ENCODE measurements around the gene TMEM183A. TPM values are rescaled to one million over a fixed set of nuclear protein-coding genes. Genes with fewer than 3 reads are reported as not detected.

TMEM183A gene
- total and polyA plus RNA-seq, 2 experiments from 2014 or later, result 55.1 to 128 TPM

- Histone ChIP-seq H2AFZ (no peak overlapping the region), H3K79me2 (replicated peaks; ENCODE audit: insufficient read depth) (no peaks in the 10 kb centered on the region), H4K20me1 (replicated peaks; ENCODE audit: insufficient read depth) (no peaks in the 10 kb centered on the region), H3F3A (replicated peaks; ENCODE audit: low read depth) (no peaks in the 10 kb centered on the region), H3K27me3 (ENCODE audit: insufficient read depth) (no peaks in the 10 kb centered on the region), H3K4me3 (no peak overlapping the region), H3K27ac (ENCODE audit: low read depth) (no peak overlapping the region), H3K4me2 (no peak overlapping the region), H3K4me1 (ENCODE audit: insufficient read depth) (peaks cover 14% of the 10 kb centered on the region), H3K36me3 (ENCODE audit: insufficient read depth) (no peaks in the 10 kb centered on the region), H3K9me2 (ENCODE audit: insufficient read depth) (no peaks in the 10 kb centered on the region)
- Mint-ChIP-seq H3K27ac (no peak overlapping the region), H3K36me3 (ENCODE audit: low read depth) (no peaks in the 10 kb centered on the region; the same call in 2 of the 3 replicates), H3K4me3 (no peak overlapping the region), H3K27me3 (ENCODE audit: insufficient read depth, low read depth, poor library complexity) (peaks cover 12% of the 10 kb centered on the region), H3K9me3 (no peaks in the 10 kb centered on the region; the same call in 2 of the 3 replicates), H3K4me1 (peaks cover 32% of the 10 kb centered on the region)
- ATAC-seq (no peak), DNase-seq (ENCODE audit: low spot score) (no peak)
- TF ChIP-seq STAT1 (IDR thresholded peaks at IDR 0.05; ENCODE audit: unreplicated experiment) (no peak), ETS1 (IDR thresholded peaks at IDR 0.05) (no peak), EZH2phosphoT487 (IDR thresholded peaks at IDR 0.05; ENCODE audit: unreplicated experiment) (no peak), ZNF331 (CRISPR knock-in tag; IDR thresholded peaks at IDR 0.05; ENCODE audit: low read depth) (no peak), POLR2AphosphoS5 (IDR thresholded peaks at IDR 0.05; ENCODE audit: low read depth) (no peak)
- TF ChIP-seq, protein P1, sequence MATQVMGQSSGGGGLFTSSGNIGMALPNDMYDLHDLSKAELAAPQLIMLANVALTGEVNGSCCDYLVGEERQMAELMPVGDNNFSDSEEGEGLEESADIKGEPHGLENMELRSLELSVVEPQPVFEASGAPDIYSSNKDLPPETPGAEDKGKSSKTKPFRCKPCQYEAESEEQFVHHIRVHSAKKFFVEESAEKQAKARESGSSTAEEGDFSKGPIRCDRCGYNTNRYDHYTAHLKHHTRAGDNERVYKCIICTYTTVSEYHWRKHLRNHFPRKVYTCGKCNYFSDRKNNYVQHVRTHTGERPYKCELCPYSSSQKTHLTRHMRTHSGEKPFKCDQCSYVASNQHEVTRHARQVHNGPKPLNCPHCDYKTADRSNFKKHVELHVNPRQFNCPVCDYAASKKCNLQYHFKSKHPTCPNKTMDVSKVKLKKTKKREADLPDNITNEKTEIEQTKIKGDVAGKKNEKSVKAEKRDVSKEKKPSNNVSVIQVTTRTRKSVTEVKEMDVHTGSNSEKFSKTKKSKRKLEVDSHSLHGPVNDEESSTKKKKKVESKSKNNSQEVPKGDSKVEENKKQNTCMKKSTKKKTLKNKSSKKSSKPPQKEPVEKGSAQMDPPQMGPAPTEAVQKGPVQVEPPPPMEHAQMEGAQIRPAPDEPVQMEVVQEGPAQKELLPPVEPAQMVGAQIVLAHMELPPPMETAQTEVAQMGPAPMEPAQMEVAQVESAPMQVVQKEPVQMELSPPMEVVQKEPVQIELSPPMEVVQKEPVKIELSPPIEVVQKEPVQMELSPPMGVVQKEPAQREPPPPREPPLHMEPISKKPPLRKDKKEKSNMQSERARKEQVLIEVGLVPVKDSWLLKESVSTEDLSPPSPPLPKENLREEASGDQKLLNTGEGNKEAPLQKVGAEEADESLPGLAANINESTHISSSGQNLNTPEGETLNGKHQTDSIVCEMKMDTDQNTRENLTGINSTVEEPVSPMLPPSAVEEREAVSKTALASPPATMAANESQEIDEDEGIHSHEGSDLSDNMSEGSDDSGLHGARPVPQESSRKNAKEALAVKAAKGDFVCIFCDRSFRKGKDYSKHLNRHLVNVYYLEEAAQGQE (IDR thresholded peaks at IDR 0.05; ENCODE audit: unreplicated experiment), result no peak
These were observed 39.9 kb downstream of the TMEM183A start for GRCh38 chr1:203046984-203047630.

DNA sequence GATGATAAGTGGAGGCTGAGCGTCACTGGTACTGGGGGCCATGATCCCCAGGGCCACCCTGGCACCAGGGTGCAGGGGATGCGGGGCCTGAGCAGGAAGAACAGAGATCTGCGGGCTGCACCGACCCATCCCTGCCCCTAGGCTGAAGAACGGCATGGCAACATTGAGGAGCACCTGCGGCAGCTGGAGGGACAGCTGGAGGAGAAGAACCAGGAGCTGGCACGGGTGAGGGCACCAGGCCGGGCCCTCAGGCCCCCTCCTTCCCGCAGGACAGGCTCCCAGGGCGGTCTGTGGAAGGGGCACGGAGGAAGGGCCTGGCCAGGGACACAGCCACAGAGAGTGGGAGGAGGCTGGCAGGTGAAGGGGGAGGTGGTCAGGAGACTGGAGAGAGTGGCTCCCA is 40.9 kb downstream of the TMEM183A start:
- peak overlapping the region; percentile 43; the same call in 1 of the 2 replicates for H3K4me2 ChIP-seq
- TF ChIP-seq STAT1 (IDR thresholded peaks at IDR 0.05; ENCODE audit: unreplicated experiment) (no peak), NANOG (IDR thresholded peaks at IDR 0.05; ENCODE audit: borderline replicate concordance) (no peak), ETS1 (IDR thresholded peaks at IDR 0.05) (no peak), ZNF331 (CRISPR knock-in tag; IDR thresholded peaks at IDR 0.05; ENCODE audit: low read depth) (no peak), EZH2 (IDR thresholded peaks at IDR 0.05; ENCODE audit: low read depth, unreplicated experiment) (no peak), ZNF114 (CRISPR knock-in tag; IDR thresholded peaks at IDR 0.05) (no peak), JUNB (IDR thresholded peaks at IDR 0.05; ENCODE audit: unreplicated experiment) (no peak), CREB1 (CRISPR knock-in tag; IDR thresholded peaks at IDR 0.05; ENCODE audit: low read depth) (no peak), EZH2phosphoT487 (IDR thresholded peaks at IDR 0.05; ENCODE audit: unreplicated experiment) (no peak)
- TF ChIP-seq, protein P2, sequence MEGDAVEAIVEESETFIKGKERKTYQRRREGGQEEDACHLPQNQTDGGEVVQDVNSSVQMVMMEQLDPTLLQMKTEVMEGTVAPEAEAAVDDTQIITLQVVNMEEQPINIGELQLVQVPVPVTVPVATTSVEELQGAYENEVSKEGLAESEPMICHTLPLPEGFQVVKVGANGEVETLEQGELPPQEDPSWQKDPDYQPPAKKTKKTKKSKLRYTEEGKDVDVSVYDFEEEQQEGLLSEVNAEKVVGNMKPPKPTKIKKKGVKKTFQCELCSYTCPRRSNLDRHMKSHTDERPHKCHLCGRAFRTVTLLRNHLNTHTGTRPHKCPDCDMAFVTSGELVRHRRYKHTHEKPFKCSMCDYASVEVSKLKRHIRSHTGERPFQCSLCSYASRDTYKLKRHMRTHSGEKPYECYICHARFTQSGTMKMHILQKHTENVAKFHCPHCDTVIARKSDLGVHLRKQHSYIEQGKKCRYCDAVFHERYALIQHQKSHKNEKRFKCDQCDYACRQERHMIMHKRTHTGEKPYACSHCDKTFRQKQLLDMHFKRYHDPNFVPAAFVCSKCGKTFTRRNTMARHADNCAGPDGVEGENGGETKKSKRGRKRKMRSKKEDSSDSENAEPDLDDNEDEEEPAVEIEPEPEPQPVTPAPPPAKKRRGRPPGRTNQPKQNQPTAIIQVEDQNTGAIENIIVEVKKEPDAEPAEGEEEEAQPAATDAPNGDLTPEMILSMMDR (conservative IDR thresholded peaks at IDR 0.05; ENCODE audit: low read depth in 2 of 2), result no peak
- peaks cover 22% of the 10 kb centered on the region for H3K4me1 ChIP-seq (ENCODE audit: insufficient read depth)
- H3K4me3 ChIP-seq, result no peak overlapping the region
- H3K27ac ChIP-seq (ENCODE audit: low read depth), result no peak overlapping the region
- no peaks in the 10 kb centered on the region for H3K36me3 ChIP-seq (ENCODE audit: insufficient read depth)
- H3K79me2 ChIP-seq (replicated peaks; ENCODE audit: insufficient read depth), result no peaks in the 10 kb centered on the region
- Mint-ChIP-seq H3K36me3 (ENCODE audit: low read depth) (no peaks in the 10 kb centered on the region; the same call in 2 of the 3 replicates), H3K4me3 (no peak overlapping the region; the same call in 2 of the 3 replicates), H3K27ac (no peak overlapping the region), H3K9me3 (no peaks in the 10 kb centered on the region; the same call in 2 of the 3 replicates), H3K27me3 (ENCODE audit: insufficient read depth, low read depth, poor library complexity) (peaks cover 13% of the 10 kb centered on the region), H3K4me1 (peaks cover 39% of the 10 kb centered on the region)
- 0 out of 2 replicates have a peak, but pooled peaks cover 5% of the 10 kb centered on the region for H3F3A ChIP-seq (replicated peaks; ENCODE audit: low read depth)
- H2AFZ ChIP-seq, result no peak overlapping the region
- peak; percentile 17 for ATAC-seq
- H3K9me2 ChIP-seq (ENCODE audit: insufficient read depth), result no peaks in the 10 kb centered on the region
- DNase-seq (ENCODE audit: low spot score), result no peak
- H3K27me3 ChIP-seq (ENCODE audit: insufficient read depth), result no peaks in the 10 kb centered on the region
- no peaks in the 10 kb centered on the region for H4K20me1 ChIP-seq (replicated peaks; ENCODE audit: insufficient read depth)
